MG63 (cell line): ENCODE results near the gene PFKFB4. TPM values are rescaled to one million over a fixed set of nuclear protein-coding genes. Genes with fewer than 3 reads are reported as not detected.

Source experiments
- DNase-seq: peaks from one replicate; pipeline ENCODE4 v3.0.0-alpha.2; 2020
- H3K27me3 ChIP-seq: fragments of 250-450 bp; sonication (Bioruptor Pico); 2 replicates; pipeline ENCODE4 v1.5.1; 2020; ENCODE audit warnings: mild to moderate bottlenecking, moderate library complexity
- H3K36me3 ChIP-seq: fragments of 250-450 bp; sonication (Bioruptor Pico); 2 replicates; pipeline ENCODE4 v1.5.1; 2020; ENCODE audit warnings: mild to moderate bottlenecking, moderate library complexity
- H3K4me3 ChIP-seq: fragments of 250-450 bp; sonication (Bioruptor Pico); 2 replicates; pipeline ENCODE4 v1.5.1; 2020; ENCODE audit warnings: mild to moderate bottlenecking, moderate library complexity
- H3K9me3 ChIP-seq: fragments of 250-450 bp; sonication (Bioruptor Pico); 2 replicates; pipeline ENCODE4 v1.5.1; 2020; ENCODE audit warnings: mild to moderate bottlenecking, moderate library complexity
- total RNA-seq: library from RNA; depleted of rRNA; stranded (reverse); fragments of >200 nt; shearing (Covaris generic); gene quantifications from 2 replicates; pipeline ENCODE4 v1.2.3, GENCODE V29; 2014; ENCODE audit warnings: low replicate concordance

The PFKFB4 gene
- total RNA-seq, 1 experiment from 2014 or later: 3.2 TPM

- Histone ChIP-seq H3K9me3 (no peaks in the 10 kb centered on the region), H3K36me3 (no peaks in the 10 kb centered on the region)
Measured at GRCh38 chr3:48591886-48592518, 35.4 kb upstream of the PFKFB4 start.

GRCh38 chr3:48591436-48591835, 34.8 kb upstream of the PFKFB4 start:
- H3K4me3 ChIP-seq: no peak overlapping the region
- DNase-seq: no peak
- no peaks in the 10 kb centered on the region for H3K27me3 ChIP-seq
- H3K9me3 ChIP-seq: no peaks in the 10 kb centered on the region
- H3K36me3 ChIP-seq: no peaks in the 10 kb centered on the region

More at GRCh38 chr3:48591886-48592518, 35.4 kb upstream of the PFKFB4 start:
- no peak overlapping the region for H3K4me3 ChIP-seq
- DNase-seq: no peak
- no peaks in the 10 kb centered on the region for H3K27me3 ChIP-seq

GRCh38 chr3:48588230-48588629, 31.6 kb upstream of the PFKFB4 start:
- no peak for DNase-seq
- no peaks in the 10 kb centered on the region for H3K36me3 ChIP-seq
- no peaks in the 10 kb centered on the region for H3K9me3 ChIP-seq
- H3K4me3 ChIP-seq: no peak overlapping the region
- H3K27me3 ChIP-seq: no peaks in the 10 kb centered on the region

GRCh38 chr3:48587686-48588085, 31.1 kb upstream of the PFKFB4 start:
- Histone ChIP-seq H3K9me3 (no peaks in the 10 kb centered on the region), H3K36me3 (no peaks in the 10 kb centered on the region), H3K4me3 (no peak overlapping the region), H3K27me3 (no peaks in the 10 kb centered on the region)
- DNase-seq: no peak

- no peaks in the 10 kb centered on the region for H3K9me3 ChIP-seq
- H3K4me3 ChIP-seq: no peak overlapping the region
- H3K36me3 ChIP-seq: no peaks in the 10 kb centered on the region
- H3K27me3 ChIP-seq: no peaks in the 10 kb centered on the region
- DNase-seq: no peak
Measured at GRCh38 chr3:48585411-48585810, 28.8 kb upstream of the PFKFB4 start.

- DNase-seq: no peak
- Histone ChIP-seq H3K27me3 (no peaks in the 10 kb centered on the region), H3K4me3 (no peak overlapping the region), H3K36me3 (no peaks in the 10 kb centered on the region), H3K9me3 (no peaks in the 10 kb centered on the region)
Measured at GRCh38 chr3:48584836-48585235, 28.2 kb upstream of the PFKFB4 start.

- no peaks in the 10 kb centered on the region for H3K36me3 ChIP-seq
- no peak overlapping the region for H3K4me3 ChIP-seq
- H3K9me3 ChIP-seq: no peaks in the 10 kb centered on the region
- no peaks in the 10 kb centered on the region for H3K27me3 ChIP-seq
- DNase-seq: no peak
Measured at GRCh38 chr3:48581621-48582481, 25.2 kb upstream of the PFKFB4 start.

- H3K27me3 ChIP-seq: no peaks in the 10 kb centered on the region
- no peak overlapping the region for H3K4me3 ChIP-seq
- H3K9me3 ChIP-seq: no peaks in the 10 kb centered on the region
- DNase-seq: no peak
- H3K36me3 ChIP-seq: no peaks in the 10 kb centered on the region
Measured at GRCh38 chr3:48576647-48577046, 20.0 kb upstream of the PFKFB4 start.

- H3K36me3 ChIP-seq: no peaks in the 10 kb centered on the region
- no peak overlapping the region for H3K4me3 ChIP-seq
- no peak for DNase-seq
Measured at GRCh38 chr3:48575366-48575765, 18.8 kb upstream of the PFKFB4 start.

GRCh38 chr3:48573973-48574585, 17.5 kb upstream of the PFKFB4 start:
- no peak for DNase-seq
- Histone ChIP-seq H3K4me3 (no peak overlapping the region), H3K9me3 (no peaks in the 10 kb centered on the region), H3K36me3 (no peaks in the 10 kb centered on the region), H3K27me3 (no peaks in the 10 kb centered on the region)

More at GRCh38 chr3:48575366-48575765, 18.8 kb upstream of the PFKFB4 start:
- Histone ChIP-seq H3K9me3 (no peaks in the 10 kb centered on the region), H3K27me3 (no peaks in the 10 kb centered on the region)

- Histone ChIP-seq H3K27me3 (no peaks in the 10 kb centered on the region), H3K36me3 (no peaks in the 10 kb centered on the region), H3K9me3 (no peaks in the 10 kb centered on the region), H3K4me3 (no peak overlapping the region)
- DNase-seq: no peak
Measured at GRCh38 chr3:48572517-48572916, 15.9 kb upstream of the PFKFB4 start.

- H3K27me3 ChIP-seq: no peaks in the 10 kb centered on the region
- no peaks in the 10 kb centered on the region for H3K36me3 ChIP-seq
- H3K4me3 ChIP-seq: no peak overlapping the region
- H3K9me3 ChIP-seq: no peaks in the 10 kb centered on the region
- DNase-seq: no peak
Measured at GRCh38 chr3:48571938-48572337, 15.3 kb upstream of the PFKFB4 start.

GRCh38 chr3:48569808-48570450, 13.3 kb upstream of the PFKFB4 start:
- no peak for DNase-seq
- H3K9me3 ChIP-seq: no peaks in the 10 kb centered on the region
- no peaks in the 10 kb centered on the region for H3K27me3 ChIP-seq
- H3K4me3 ChIP-seq: no peak overlapping the region
- no peaks in the 10 kb centered on the region for H3K36me3 ChIP-seq

- no peak for DNase-seq
- H3K36me3 ChIP-seq: no peaks in the 10 kb centered on the region
Measured at GRCh38 chr3:48569400-48569799, 12.8 kb upstream of the PFKFB4 start.

GRCh38 chr3:48568476-48568875, 11.9 kb upstream of the PFKFB4 start:
- H3K9me3 ChIP-seq: no peaks in the 10 kb centered on the region
- H3K4me3 ChIP-seq: no peak overlapping the region
- H3K36me3 ChIP-seq: no peaks in the 10 kb centered on the region
- no peak for DNase-seq
- H3K27me3 ChIP-seq: no peaks in the 10 kb centered on the region

More at GRCh38 chr3:48569400-48569799, 12.8 kb upstream of the PFKFB4 start:
- Histone ChIP-seq H3K9me3 (no peaks in the 10 kb centered on the region), H3K27me3 (no peaks in the 10 kb centered on the region), H3K4me3 (no peak overlapping the region)

GRCh38 chr3:48567500-48567899, 10.9 kb upstream of the PFKFB4 start:
- no peak for DNase-seq
- no peaks in the 10 kb centered on the region for H3K9me3 ChIP-seq
- no peaks in the 10 kb centered on the region for H3K27me3 ChIP-seq
- no peak overlapping the region for H3K4me3 ChIP-seq
- H3K36me3 ChIP-seq: no peaks in the 10 kb centered on the region

GRCh38 chr3:48567090-48567489, 10.5 kb upstream of the PFKFB4 start:
- DNase-seq: no peak
- Histone ChIP-seq H3K4me3 (no peak overlapping the region), H3K27me3 (no peaks in the 10 kb centered on the region), H3K9me3 (no peaks in the 10 kb centered on the region), H3K36me3 (no peaks in the 10 kb centered on the region)
